Stimulated activated CD4-positive, alpha-beta T cell treated with anti-CD3 and anti-CD28 coated beads, Interleukin-2, amount 100 ng/mL, for 48 hours (primary cell): Measurements from ENCODE around the gene GRAMD1B.
A peak's percentile ranks its signal among the peaks of the same experiment; 100 is the strongest.

ENCODE experiments used
- DNase-seq, 2 donors: peaks; one replicate each; pipeline ENCODE4 v3.0.0-alpha.2; 2020

Gene GRAMD1B

GRCh38 chr11:123429913-123430720 is at the start of gene GRAMD1B:
Gene GRAMD1B (plus strand): TSS chr11:123430269. CDS start chr11:123430793, 524 bp downstream.
- DNase-seq: peak; percentile 63 to 68

- no peak for DNase-seq
Measured at GRCh38 chr11:123381149-123381548, 48.9 kb upstream of the GRAMD1B start.

DNA sequence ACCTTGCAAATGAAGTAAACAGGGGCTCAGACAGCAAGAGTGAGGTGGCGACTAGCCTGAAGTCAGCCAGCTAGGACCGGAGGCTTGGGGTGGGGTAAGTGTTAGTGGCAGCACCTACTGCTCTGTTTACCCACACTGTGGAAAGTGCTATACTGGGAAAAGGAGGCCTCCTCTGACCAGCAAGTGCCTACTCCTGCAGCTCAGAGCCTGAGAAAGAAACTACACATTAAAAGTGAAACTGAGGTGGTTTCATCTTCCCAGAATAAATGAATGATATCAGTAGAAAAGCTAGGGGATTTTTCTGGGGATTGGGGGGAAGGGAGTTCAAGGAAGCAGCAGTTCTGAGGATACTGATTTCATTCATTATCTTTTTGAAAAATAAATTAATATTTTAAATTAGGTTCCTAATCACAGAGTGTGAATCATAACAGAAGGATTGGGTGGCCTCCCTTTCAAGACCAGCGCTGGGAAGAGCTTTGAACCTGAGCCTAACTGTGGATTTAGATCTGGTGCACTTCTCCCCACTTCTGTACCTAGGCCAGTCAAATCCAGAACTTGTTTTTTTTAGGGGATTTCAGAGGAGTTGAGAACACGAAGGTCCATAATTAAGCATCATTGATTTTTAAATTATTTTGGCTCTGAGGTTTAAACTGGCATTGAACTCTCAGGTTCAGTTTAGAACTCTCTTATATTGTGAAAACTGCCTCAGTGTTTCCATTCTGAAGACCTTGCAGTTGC is 48.1 kb upstream of the GRAMD1B start:
- DNase-seq: peak; percentile 43 to 55

DNA sequence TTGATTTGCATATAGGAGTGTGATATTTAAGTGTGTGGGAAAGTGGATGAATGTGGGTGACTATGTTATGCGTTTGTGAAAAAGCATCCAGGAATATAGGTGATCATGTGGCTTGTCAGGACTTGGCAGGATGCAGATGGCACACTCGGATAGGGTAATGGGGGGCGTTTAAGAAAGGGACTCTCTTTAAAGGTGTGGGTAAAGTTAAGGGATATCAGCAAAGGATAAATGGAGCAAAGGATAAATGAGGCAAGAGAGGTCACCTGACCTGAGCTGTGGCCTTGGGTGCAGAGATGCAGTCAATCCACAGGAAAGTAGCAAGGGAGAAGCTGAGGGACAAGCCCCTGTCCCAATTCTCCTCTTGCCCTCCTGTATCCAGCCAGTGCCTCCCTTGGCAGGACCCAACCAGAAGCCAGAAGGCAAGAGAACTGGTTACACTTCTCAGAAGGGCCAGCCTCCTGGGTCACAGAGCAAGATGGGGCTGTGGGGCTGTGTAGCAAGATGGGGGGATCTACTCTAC is 47.5 kb upstream of the GRAMD1B start:
- no peak for DNase-seq

GRCh38 chr11:123384116-123384515 is 46.0 kb upstream of the GRAMD1B start:
- DNase-seq: no peak

- DNase-seq: no peak
Measured at GRCh38 chr11:123386796-123387510, 43.1 kb upstream of the GRAMD1B start.

DNA sequence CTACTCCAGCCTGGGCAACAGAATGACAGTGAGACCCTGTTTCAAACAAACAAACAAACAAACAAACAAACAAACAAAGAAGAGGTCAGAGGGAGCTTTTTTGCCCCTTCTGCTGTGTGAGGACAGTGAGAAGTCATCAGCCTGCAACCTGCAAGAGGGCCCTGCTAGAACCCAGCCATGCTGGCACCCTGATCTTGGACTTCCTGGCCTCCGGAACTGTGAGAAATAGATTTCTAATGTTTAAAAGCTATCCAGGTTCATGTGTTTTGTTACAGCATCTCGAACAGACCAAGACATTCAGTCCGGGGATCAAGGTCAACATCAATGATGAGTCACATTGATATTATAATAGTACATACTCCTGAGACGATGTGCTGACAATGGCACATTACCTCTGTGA is 41.4 kb upstream of the GRAMD1B start:
- no peak for DNase-seq

DNA sequence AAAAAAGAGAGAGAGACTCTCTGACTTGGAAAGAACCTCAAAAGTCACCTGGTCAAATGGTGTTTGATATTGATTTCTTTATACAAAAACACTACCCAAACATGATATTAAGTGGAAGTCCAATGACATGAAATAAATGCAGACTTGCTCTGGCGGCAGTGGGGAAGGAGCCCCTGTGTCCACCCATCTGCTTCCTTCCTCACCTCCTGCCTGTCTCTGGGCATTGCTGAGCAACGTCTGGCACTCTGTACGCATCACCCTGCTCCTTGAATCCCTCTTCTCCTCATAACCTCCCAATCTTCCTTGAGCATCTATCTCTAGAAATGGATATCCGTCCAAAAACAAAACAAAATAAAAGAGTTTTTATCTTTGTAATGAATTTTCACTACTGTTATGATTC is 39.9 kb upstream of the GRAMD1B start:
- DNase-seq: no peak

GRCh38 chr11:123391646-123392348 is 38.3 kb upstream of the GRAMD1B start:
- DNase-seq: no peak

GRCh38 chr11:123392431-123392830 is 37.6 kb upstream of the GRAMD1B start:
- no peak for DNase-seq

DNA sequence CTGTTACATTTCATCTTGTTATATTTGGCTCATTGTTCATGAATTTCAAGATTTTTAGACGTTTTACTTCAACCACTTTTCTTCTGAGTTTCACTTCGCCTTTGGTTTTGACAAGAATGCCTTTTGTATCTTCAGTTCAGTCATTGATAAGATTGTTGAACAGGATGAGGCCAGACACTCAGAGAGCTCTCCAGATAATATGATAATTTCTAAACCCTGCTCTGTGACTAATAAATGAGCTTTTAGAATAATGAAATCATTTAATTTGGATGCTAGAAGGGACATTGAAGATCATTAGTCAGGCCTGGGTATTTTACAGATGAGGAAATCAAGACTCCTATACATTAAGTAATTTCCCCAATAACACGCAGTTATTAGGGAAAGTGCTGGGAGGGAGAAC is 37.2 kb upstream of the GRAMD1B start:
- DNase-seq: no peak

DNA sequence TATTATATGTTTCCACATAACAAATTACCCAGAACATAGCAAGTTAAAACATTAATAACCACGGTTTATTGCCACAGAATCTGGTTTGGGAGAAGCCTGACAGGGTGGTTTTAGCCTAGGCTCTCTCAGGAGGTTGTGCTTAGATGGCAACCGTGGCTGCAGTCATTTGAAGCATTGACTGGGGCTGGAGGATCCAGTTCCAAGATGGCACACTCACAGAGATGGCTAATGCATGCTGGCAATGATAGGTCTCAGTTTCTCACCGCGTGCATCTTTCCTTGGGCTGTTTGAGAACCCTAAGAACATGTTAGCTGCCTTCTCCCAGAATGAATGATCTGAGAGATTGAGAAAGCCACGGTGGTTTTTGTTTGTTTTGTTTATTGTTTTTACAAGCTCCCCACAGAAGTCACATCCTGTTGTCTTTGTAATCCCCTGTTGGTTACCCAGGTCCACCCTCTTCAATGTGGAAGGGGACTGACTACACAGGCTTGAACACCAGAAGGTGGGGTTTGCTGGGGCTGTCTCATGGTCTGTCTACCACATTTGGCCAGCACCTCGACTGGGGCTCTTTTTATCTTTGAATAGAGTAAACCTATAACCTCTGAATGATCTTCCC is 36.6 kb upstream of the GRAMD1B start:
- DNase-seq: no peak

DNA sequence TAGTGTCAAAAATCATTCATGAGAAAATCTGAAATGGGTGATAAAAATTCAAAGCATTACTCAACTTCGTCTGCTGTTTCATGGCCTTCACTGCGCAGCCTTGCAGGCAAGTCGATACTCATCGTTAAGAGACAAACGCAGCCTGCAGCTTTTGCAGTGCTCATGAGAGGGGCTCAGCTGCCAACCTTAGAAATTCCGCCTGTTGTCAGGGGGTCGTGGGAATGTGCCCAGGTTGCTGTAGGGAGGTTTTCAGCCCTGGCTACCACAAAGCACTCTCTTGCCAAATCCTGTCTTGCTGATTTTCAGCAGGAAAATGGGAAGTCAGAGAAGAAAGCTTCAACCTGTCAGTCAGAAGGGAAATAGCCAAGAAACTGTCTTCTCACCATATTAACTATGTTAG is 25.4 kb upstream of the GRAMD1B start:
- DNase-seq: no peak

GRCh38 chr11:123405123-123405592 is 24.9 kb upstream of the GRAMD1B start:
- DNase-seq: no peak

GRCh38 chr11:123406441-123407129 is 23.5 kb upstream of the GRAMD1B start:
- no peak for DNase-seq

- peak; percentile 36 to 46 for DNase-seq
Measured at GRCh38 chr11:123407130-123407995, 22.7 kb upstream of the GRAMD1B start.

GRCh38 chr11:123407996-123408597 is 22.0 kb upstream of the GRAMD1B start:
- DNase-seq: no peak

- no peak for DNase-seq
Measured at GRCh38 chr11:123408619-123409455, 21.2 kb upstream of the GRAMD1B start.
